H4 (cell line): Measurements from ENCODE around the gene KCNAB1. TPM values are rescaled to one million over a fixed set of nuclear protein-coding genes. Genes with fewer than 3 reads are reported as not detected.

ENCODE experiments used
- DNase-seq: peaks from one replicate; pipeline ENCODE4 v3.0.0-alpha.2; 2015; ENCODE audit warnings: low spot score
- total RNA-seq: library from RNA; depleted of rRNA; stranded (reverse); fragments of >200 nt; shearing (Covaris generic); gene quantifications from 2 replicates; pipeline ENCODE4 v1.2.3, GENCODE V29; 2014

KCNAB1 gene
- total RNA-seq, 1 experiment from 2014 or later = 0.33 TPM

GRCh38 chr3:156400735-156401134 is 280.4 kb downstream of the KCNAB1 start:
- DNase-seq = no peak

- DNase-seq = no peak
These were observed 283.8 kb downstream of the KCNAB1 start for GRCh38 chr3:156404217-156404616.

- no peak for DNase-seq
These were observed 286.0 kb downstream of the KCNAB1 start for GRCh38 chr3:156406393-156406792.

DNA sequence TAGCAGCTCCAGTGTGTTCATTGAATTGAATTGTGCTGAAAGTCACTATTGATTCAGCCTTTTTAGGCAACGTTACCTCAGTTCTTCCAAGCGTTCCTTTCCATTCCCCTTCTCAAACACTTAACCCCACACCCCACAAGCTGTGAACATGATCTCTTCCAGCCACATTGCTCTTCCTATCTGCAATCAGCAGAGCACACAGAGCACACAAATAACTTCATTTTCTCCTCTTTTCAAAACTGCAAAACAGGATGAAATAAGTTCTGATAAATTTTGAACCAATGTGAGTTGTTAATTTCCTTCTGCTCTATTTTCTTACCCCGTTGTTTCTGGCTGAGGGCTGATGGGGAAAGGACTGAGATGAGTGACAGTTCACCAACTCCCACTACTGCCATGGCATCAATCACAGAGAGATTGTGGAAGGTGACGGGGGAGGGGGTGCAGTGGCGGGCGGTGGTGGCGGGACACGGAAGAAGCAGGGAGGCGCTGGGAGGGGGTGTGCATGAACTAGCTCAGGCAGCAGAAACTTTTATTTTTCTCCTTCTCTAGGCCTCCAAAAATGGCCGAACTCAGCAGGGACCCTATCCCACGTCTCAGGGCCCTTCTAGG is 287.3 kb downstream of the KCNAB1 start:
- no peak for DNase-seq

- DNase-seq = no peak
These were observed 289.3 kb downstream of the KCNAB1 start for GRCh38 chr3:156409694-156410093.

DNA sequence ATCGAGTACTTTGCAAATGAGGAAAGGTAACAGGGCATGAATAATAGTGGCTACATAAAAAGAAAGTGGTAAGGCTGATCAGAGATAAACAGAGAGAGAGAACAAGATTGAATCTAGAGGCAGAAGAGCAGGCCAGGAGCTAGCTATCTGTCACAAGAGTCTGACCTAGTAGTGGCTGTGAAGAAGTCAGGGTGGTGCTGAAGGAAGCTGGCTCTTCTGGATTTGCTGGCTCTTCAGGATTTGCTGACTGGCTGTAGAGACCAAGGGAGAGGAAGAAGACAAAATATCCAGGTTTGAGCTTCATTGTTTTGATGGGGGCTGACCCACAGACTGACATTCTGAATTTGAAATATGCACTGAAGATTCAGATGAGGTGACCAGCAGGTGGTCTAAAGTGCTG is 292.2 kb downstream of the KCNAB1 start:
- DNase-seq = no peak

- no peak for DNase-seq
These were observed 293.0 kb downstream of the KCNAB1 start for GRCh38 chr3:156413293-156413892.

- DNase-seq = peak; percentile 18
These were observed 296.6 kb downstream of the KCNAB1 start for GRCh38 chr3:156416846-156417558.

DNA sequence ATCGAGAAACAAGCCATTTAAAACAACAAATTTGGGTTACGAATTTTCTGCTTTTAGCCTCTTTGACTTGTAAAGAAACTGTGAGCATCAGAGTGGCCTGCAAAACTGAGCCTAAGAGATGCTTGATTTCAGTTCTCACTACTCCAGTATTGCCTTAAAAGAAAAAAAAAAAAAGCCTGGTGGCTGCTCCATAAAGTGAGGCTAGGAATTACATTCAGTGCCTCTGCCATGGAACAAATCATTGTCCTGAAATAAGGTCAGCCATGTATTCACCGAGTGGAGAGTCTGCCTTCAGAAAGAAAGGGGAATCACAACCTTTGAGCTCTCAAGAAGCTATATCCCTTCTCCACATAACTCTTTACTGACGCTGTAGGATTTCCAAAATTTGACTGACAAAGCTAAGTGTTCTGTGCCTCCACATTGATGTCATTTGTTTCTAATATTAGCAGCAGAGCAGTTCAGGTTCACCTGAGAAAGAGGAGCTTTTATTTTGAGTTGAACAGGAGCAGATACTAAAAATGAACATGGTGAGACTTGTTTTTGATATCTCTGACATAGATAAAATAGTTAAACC is 297.3 kb downstream of the KCNAB1 start:
- no peak for DNase-seq

DNA sequence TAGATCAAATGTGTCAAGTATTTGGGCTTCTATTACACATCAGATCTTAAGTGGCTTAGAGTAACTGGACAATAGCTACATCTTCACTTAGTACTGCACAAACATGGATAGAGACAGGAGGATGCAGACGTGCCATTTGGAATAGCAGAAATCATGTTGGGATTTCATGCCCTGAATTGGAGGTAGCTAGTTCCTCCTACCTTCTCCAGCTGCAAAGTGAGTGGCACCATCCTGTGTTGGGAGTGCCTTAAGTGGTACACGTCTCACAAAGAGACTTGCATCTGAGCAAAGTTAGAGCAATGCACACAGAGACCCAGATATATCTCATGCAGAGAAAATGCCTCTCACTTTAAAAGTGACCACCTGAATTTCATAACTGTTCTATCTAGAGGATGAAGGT is 298.1 kb downstream of the KCNAB1 start:
- no peak for DNase-seq

DNA sequence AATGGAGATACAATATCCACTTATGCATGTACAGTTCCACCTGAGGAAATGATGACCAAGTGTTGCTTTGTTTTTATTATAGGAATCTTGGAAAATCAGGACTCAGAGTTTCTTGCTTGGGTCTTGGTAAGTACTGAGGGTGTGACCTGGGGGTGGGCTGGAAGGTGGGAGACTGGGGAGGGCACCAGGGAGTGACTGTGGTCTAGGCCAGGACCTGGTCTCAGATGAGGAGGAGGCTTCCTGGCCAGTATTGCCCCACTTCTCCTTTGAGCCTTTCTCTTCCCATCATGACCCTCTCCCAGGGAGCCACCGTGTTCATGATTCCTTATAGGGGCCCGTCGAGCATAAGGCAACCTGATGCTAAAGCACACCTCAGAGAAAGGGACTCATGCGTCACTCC is 301.2 kb downstream of the KCNAB1 start:
- DNase-seq = no peak

GRCh38 chr3:156424758-156425157 is 304.4 kb downstream of the KCNAB1 start:
- DNase-seq = no peak

DNA sequence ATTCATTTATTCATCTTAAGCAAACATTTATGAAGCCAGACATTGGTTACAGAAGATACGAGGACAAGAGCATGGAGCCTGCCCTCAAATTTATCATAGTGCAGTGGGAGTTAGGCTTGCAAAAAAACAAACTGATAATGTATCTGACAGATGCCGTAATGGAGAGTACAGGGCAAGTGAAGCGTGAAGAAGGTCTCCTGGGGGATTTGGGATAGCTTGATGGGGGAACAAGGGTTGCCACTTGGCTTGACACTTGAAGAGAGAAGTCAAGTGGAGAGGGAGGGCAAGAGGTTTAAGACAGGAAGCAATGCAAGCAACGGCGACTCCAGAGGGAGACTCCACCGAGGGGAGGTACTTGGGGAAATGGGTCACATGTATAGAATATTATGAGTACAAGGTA is 305.3 kb downstream of the KCNAB1 start:
- DNase-seq = no peak

GRCh38 chr3:156429125-156429524 is 308.7 kb downstream of the KCNAB1 start:
- no peak for DNase-seq

GRCh38 chr3:156431334-156432124 is 311.2 kb downstream of the KCNAB1 start:
- DNase-seq = no peak

- DNase-seq = no peak
These were observed 312.2 kb downstream of the KCNAB1 start for GRCh38 chr3:156432563-156432962.

DNA sequence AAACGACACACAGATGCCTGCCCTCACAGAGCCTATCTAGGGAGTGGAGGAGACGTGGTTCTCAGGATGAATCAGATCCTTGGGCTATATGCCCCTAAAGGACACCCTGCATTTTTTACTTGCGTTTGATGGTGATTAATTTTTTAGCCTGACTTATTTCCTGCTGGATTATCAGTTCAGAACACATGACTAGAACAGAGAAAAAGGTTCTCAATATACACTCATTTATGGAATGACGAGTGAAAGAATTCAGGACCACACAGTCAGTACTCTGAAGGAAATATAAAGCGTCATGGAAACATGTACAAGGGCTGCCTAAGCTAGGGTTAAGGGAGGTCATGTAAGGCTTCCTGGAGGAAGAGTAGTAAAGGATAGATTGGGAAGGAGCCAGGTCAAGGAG is 312.8 kb downstream of the KCNAB1 start:
- no peak for DNase-seq

GRCh38 chr3:156433910-156434309 is 313.5 kb downstream of the KCNAB1 start:
- DNase-seq = no peak

DNA sequence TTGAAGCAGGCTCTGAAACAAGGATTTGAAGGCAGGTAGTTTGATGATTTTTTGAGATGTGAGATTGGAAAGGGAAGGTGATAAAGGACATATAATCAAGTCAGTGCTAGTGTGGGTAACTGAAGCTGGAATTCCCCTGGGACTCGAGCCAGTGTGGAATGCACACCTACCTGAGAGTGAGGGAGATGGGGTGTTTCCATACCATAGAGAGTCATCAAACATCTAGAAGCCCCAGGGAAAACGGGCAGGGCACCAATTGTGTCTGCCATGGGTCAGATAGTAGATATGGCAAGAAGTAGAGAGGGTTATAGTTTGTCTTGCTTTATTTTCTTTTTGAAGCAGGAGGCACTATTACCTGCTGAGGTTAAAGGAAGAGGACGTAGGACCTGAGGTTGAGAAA is 314.5 kb downstream of the KCNAB1 start:
- DNase-seq = no peak

DNA sequence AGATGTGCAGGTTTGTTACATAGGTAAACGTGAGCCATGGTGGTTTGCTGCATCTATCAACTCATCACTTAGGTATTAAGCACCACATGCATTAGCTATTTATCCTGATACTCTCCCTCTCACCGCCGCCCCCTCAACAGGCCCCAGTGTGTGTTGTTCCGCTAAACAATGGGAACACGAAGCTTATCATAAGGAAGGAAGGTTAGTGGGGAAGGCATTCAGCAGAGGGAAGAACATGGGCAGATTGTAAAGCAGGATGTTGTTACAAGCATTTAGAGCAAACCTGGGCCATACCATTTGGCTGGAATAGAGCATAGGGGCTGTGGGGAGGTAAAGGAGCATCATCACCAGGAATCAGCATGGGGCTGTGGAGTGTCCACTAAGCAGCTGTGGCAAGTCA is 322.7 kb downstream of the KCNAB1 start:
- DNase-seq = no peak

DNA sequence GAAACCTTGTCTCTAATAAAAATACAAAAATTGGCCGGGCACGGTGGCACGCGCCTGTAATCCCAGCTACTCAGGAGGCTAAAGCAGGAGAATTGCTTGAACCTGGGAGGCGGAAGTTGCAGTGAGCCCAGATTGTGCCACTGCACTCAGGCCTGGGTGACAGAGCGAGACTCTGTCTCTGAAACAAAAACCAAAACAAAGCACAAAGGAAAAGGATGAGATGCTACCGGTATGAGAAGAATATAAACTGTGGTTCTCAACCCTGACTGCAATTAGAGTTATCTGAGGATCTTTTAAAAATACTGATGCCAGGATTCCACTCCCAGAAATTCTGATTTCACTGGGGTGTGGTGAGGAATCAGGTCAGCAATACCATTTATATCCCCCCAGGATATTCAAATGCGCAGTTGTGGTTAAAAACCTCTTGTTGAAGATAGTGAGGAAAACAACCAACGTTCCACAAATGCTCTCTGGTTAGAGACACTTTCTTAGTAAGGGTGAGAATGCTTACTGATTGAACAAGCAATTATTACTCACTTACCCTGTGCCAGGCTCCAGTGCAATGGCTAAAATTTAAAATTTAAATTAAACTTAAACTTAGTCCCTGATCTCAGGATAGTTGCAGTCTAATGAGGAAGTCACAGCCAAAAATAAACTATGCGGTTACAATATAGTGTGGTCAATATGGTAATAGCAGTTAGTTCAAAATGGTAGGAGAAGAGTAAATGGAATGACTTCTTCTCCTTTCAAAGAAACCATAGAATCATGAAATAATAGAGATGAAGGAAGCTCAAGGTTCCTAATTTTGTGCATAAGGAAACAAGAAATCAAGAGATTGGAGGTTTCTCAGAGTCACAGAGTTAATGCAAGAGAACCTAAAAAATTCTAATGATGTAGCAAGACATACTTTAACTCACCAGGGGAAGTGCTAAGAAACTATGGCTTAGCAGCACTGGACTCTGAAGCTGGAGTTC is 325.0 kb downstream of the KCNAB1 start:
- peak; percentile 37 for DNase-seq
